HCT116 (cell line): ENCODE results near the gene CDC14B. TPM values are rescaled to one million over a fixed set of nuclear protein-coding genes. Genes with fewer than 3 reads are reported as not detected.

Source experiments
- ATAC-seq: fragments of 200-7000 bp; cut with Tn5 transposase; 2 replicates; pipeline ENCODE4 v1.9.1; 2020; ENCODE audit warnings: mild to moderate bottlenecking, moderate library complexity
- BruUV-seq: library from RNA; stranded (reverse); fragments of 400-500 nt; replicated peaks from 2 replicates; lab custom pipeline; 2021; lab: Mats Ljungman, UMichigan
- CTCF ChIA-PET: fragments of 300-600 bp; sonication (Branson Sonifier 250); formaldehyde crosslinking; loops from one replicate; lab custom pipeline; 2021; ENCODE audit warnings: antibody characterized with exemption; lab: Charles Lee
- POLR2A ChIA-PET: fragments of 300-600, 350-600 bp; sonication (Branson Sonifier 250); formaldehyde crosslinking; loops from one replicate; lab custom pipeline; 2021; ENCODE audit warnings: antibody characterized with exemption; lab: Charles Lee
- RAD21 ChIA-PET, 2 experiments: fragments of 300-600 bp; sonication (Branson Sonifier 250); formaldehyde crosslinking; loops; one replicate each; lab custom pipeline; 2023; ENCODE audit warnings: low total read pairs in 2 of 2; ENCODE audit not compliant: uncharacterized antibody in 2 of 2, unreplicated experiment in 2 of 2, low non-redundant PET in 1 of 2; lab: Charles Lee
- DNase-seq: peaks from one replicate; pipeline ENCODE4 v3.0.0-alpha.2; 2010; ENCODE audit warnings: low read depth, low spot score
- H2AFZ ChIP-seq: fragments of 200-600 bp; shearing (Covaris generic), sonication (generic); 2 replicates; pipeline ENCODE4 v1.6.1; 2017; ENCODE audit warnings: low read depth, mixed run types, mixed read lengths, antibody characterized with exemption, low read length; ENCODE audit not compliant: poor library complexity, severe bottlenecking
- H3K27ac ChIP-seq: 2 replicates; pipeline ENCODE4 v1.5.1; 2012; ENCODE audit warnings: low read depth, low read length
- H3K27me3 ChIP-seq: fragments of 200-600 bp; sonication (generic); 2 replicates; pipeline ENCODE4 v1.6.1; 2016; ENCODE audit warnings: mixed run types, low read length, mixed read lengths; ENCODE audit not compliant: insufficient read depth
- H3K36me3 ChIP-seq, 2 experiments: fragments of 200-500 bp in 1 of 2; fragments of 200-600 bp in 1 of 2; sonication (Bioruptor generic) in 1 of 2; sonication (generic) in 1 of 2; 2 replicates each; pipeline versions ENCODE4 v1.5.1 to v1.6.1; 2014 to 2016; ENCODE audit warnings: low read length in 2 of 2, inconsistent platforms in 1 of 2, mixed read lengths in 1 of 2, mixed run types in 1 of 2; ENCODE audit not compliant: insufficient read depth in 2 of 2, control insufficient read depth in 1 of 2
- H3K4me1 ChIP-seq, 2 experiments: fragments of 200-600 bp in 1 of 2; sonication (generic) in 1 of 2; 2 replicates each; pipeline versions ENCODE4 v1.5.1 to v1.6.1; 2012 to 2017; ENCODE audit warnings: low read length in 2 of 2, inconsistent platforms in 1 of 2, mild to moderate bottlenecking in 1 of 2, mixed read lengths in 1 of 2, mixed run types in 1 of 2, moderate library complexity in 1 of 2; ENCODE audit not compliant: insufficient read depth in 2 of 2, control insufficient read depth in 1 of 2
- H3K4me2 ChIP-seq: fragments of 200-600 bp; sonication (generic); 2 replicates; pipeline ENCODE4 v1.6.1; 2017; ENCODE audit warnings: mixed run types, low read length, mixed read lengths
- H3K4me3 ChIP-seq, 2 experiments: fragments of 200-600 bp in 1 of 2; sonication (generic) in 1 of 2; replicated peaks in 1 of 2; 2 replicates each; pipeline ENCODE4 v1.5.1; 2011 to 2016; ENCODE audit warnings: low read length in 2 of 2, control low read depth in 1 of 2, low read depth in 1 of 2, mild to moderate bottlenecking in 1 of 2, mixed read lengths in 1 of 2, mixed run types in 1 of 2
- H3K79me2 ChIP-seq: fragments of 200-600 bp; sonication (generic); 2 replicates; pipeline ENCODE4 v1.6.1; 2017; ENCODE audit warnings: mild to moderate bottlenecking, mixed run types, low read length, moderate library complexity, mixed read lengths; ENCODE audit not compliant: insufficient read depth
- H3K9ac ChIP-seq: fragments of 200-600 bp; sonication (generic); 2 replicates; pipeline ENCODE4 v1.6.1; 2016; ENCODE audit warnings: low read length, mixed read lengths
- H3K9me2 ChIP-seq: fragments of 200-600 bp; sonication (generic), shearing (Covaris generic); 2 replicates; pipeline ENCODE4 v1.6.1; 2017; ENCODE audit warnings: mixed run types, mild to moderate bottlenecking, moderate library complexity; ENCODE audit not compliant: insufficient read depth
- H3K9me3 ChIP-seq, 2 experiments: fragments of 200-500 bp in 1 of 2; fragments of 200-600 bp in 1 of 2; sonication (Bioruptor generic) in 1 of 2; sonication (generic) in 1 of 2; 2 replicates each; pipeline ENCODE4 v1.6.1; 2014 to 2017; ENCODE audit warnings: low read length in 2 of 2, mixed read lengths in 2 of 2, inconsistent platforms in 1 of 2, low read depth in 1 of 2, mild to moderate bottlenecking in 1 of 2, mixed run types in 1 of 2, moderate library complexity in 1 of 2; ENCODE audit not compliant: control insufficient read depth in 1 of 2, insufficient read depth in 1 of 2
- H4K20me1 ChIP-seq: fragments of 200-600 bp; sonication (generic), shearing (Covaris generic); 2 replicates; pipeline ENCODE4 v1.6.1; 2017; ENCODE audit warnings: mixed run types, mild to moderate bottlenecking, moderate library complexity; ENCODE audit not compliant: insufficient read depth
- CEBPB ChIP-seq: IDR thresholded peaks from 2 replicates; pipeline ENCODE4 v1.6.1; 2012; ENCODE audit warnings: low read depth
- MAX ChIP-seq: IDR thresholded peaks from 2 replicates; pipeline ENCODE4 v1.6.1; 2012
- RAD21 ChIP-seq: IDR thresholded peaks from 2 replicates; pipeline ENCODE4 v1.6.1; 2012; ENCODE audit warnings: low read depth, mild to moderate bottlenecking
- ZNF274 ChIP-seq: fragments of 200-500 bp; sonication (Bioruptor generic); IDR thresholded peaks from 2 replicates; pipeline ENCODE4 v1.6.1; 2014; ENCODE audit warnings: mild to moderate bottlenecking, low read depth, low read length, inconsistent platforms
- intact Hi-C: fragments of 100-400 bp; cut with micrococcal nuclease; formaldehyde crosslinking; loops from 2 replicates; pipeline ENCODE4 v1.10.0; 2022
- total RNA-seq: library from RNA; stranded (reverse); gene quantifications from one replicate; pipeline ENCODE4 v1.2.1, GENCODE V29; 2021; ENCODE audit not compliant: unreplicated experiment
- TF ChIP-seq, protein P1 (sequence below), 3 experiments: fragments of 200-600 bp in 1 of 3; sonication (generic) in 1 of 3; IDR thresholded peaks in 2 of 3; conservative IDR thresholded peaks in 1 of 3; 2 replicates each; pipeline ENCODE4 v1.5.1; 2012 to 2017; ENCODE audit warnings: low read depth in 2 of 3, low read length in 2 of 3, antibody characterized with exemption in 1 of 3, borderline replicate concordance in 1 of 3, control low read depth in 1 of 3, mild to moderate bottlenecking in 1 of 3, mixed read lengths in 1 of 3, mixed run types in 1 of 3, moderate library complexity in 1 of 3; ENCODE audit not compliant: insufficient read depth in 1 of 3

The CDC14B gene
- total RNA-seq, 1 experiment from 2014 or later = 21.6 TPM

DNA sequence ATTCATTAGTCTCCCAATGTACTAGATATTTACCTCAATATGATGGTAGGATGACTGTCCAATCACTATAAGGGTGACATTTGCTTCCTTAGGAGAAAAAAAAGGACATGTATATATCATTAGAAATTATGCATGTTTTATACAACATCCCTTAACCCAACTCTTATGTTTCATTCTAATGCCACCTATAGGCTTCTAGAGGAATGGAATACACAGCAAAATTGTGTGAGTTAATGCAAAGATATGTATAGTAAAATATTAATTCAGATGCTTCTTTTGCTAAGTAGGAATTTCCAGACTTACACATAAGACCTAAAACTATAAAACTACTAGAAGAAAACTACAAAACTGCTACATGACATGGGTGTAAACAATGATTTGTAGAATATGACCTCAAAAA, 32.0 kb upstream of the CDC14B start:
- ChIA-PET POLR2A (no interaction called here), CTCF (no interaction called here), RAD21 (no interaction called here)
- H3K4me1 ChIP-seq = peaks cover 5 to 17% of the 10 kb centered on the region in 2 experiments; a peak in 3 of 4 replicates
- H3K9me3 ChIP-seq = no peaks in the 10 kb centered on the region
- H3K27me3 ChIP-seq = no peaks in the 10 kb centered on the region
- TF ChIP-seq CEBPB (no peak), RAD21 (peak; percentile 79), ZNF274 (no peak)
- TF ChIP-seq, protein P1, sequence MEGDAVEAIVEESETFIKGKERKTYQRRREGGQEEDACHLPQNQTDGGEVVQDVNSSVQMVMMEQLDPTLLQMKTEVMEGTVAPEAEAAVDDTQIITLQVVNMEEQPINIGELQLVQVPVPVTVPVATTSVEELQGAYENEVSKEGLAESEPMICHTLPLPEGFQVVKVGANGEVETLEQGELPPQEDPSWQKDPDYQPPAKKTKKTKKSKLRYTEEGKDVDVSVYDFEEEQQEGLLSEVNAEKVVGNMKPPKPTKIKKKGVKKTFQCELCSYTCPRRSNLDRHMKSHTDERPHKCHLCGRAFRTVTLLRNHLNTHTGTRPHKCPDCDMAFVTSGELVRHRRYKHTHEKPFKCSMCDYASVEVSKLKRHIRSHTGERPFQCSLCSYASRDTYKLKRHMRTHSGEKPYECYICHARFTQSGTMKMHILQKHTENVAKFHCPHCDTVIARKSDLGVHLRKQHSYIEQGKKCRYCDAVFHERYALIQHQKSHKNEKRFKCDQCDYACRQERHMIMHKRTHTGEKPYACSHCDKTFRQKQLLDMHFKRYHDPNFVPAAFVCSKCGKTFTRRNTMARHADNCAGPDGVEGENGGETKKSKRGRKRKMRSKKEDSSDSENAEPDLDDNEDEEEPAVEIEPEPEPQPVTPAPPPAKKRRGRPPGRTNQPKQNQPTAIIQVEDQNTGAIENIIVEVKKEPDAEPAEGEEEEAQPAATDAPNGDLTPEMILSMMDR (IDR thresholded peaks at IDR 0.05 in 2 of 3, conservative IDR thresholded peaks at IDR 0.05 in 1 of 3; ENCODE audit: borderline replicate concordance in 1 of 3, insufficient read depth in 1 of 3, low read depth in 2 of 3, low read length in 2 of 3) = peak; percentile 45 to 61 (median 61)
- H3K9me2 ChIP-seq = no peaks in the 10 kb centered on the region
- H3K79me2 ChIP-seq = no peaks in the 10 kb centered on the region
- DNase-seq (no peak), ATAC-seq (no peak)
- H2AFZ ChIP-seq = no peak overlapping the region
- H3K27ac ChIP-seq = no peak overlapping the region
- intact Hi-C loops = loop anchor here (5.0 kb wide), 1 partner anchor 324 kb away; no protein-coding TSS in a partner anchor
- no peak overlapping the region for H3K9ac ChIP-seq
- no peak overlapping the region for H3K4me3 ChIP-seq
- peaks cover 7 to 8% of the 10 kb centered on the region in 2 experiments; a peak in 2 of 4 replicates for H3K36me3 ChIP-seq
- no peaks in the 10 kb centered on the region for H4K20me1 ChIP-seq
- no TSS peak for BruUV-seq
- no peak overlapping the region for H3K4me2 ChIP-seq

GRCh38 chr9:96649620-96650324, 30.1 kb upstream of the CDC14B start:
- Histone ChIP-seq H3K79me2 (no peaks in the 10 kb centered on the region), H3K4me2 (no peak overlapping the region), H3K4me3 (no peak overlapping the region), H3K27ac (no peak overlapping the region), H3K9me2 (no peaks in the 10 kb centered on the region), H2AFZ (no peak overlapping the region), H3K27me3 (no peaks in the 10 kb centered on the region), H3K9ac (no peak overlapping the region), H3K4me1 (peaks cover 0 to 7% of the 10 kb centered on the region in 2 experiments; a peak in 2 of 4 replicates), H3K9me3 (no peaks in the 10 kb centered on the region), H4K20me1 (no peaks in the 10 kb centered on the region), H3K36me3 (peaks cover 7 to 8% of the 10 kb centered on the region in 2 experiments; a peak in 2 of 4 replicates)
- ChIA-PET CTCF (no interaction called here), POLR2A (no interaction called here), RAD21 (no interaction called here)
- no TSS peak for BruUV-seq
- no peak for ATAC-seq
- no peak for TF ChIP-seq MAX
- TF ChIP-seq CEBPB = no peak
- no peak for TF ChIP-seq ZNF274
- intact Hi-C loops = loop anchor here (5.0 kb wide), 1 partner anchor 322 kb away; no protein-coding TSS in a partner anchor
- DNase-seq = no peak
